BE2C (cell line): ENCODE measurements around the gene PARD3.

Experiments used
- DNase-seq: peaks from one replicate; pipeline ENCODE4 v3.0.0-alpha.2; 2020
- H3K27me3 ChIP-seq: fragments of 250-450 bp; sonication (Bioruptor Pico); 2 replicates; pipeline ENCODE4 v1.5.1; 2020; ENCODE audit warnings: mild to moderate bottlenecking
- H3K36me3 ChIP-seq: fragments of 250-450 bp; sonication (Bioruptor Pico); 2 replicates; pipeline ENCODE4 v1.5.1; 2020; ENCODE audit warnings: mild to moderate bottlenecking
- H3K4me1 ChIP-seq: fragments of 250-450 bp; sonication (Bioruptor Pico); 2 replicates; pipeline ENCODE4 v1.5.1; 2020
- H3K4me3 ChIP-seq: 2 replicates; pipeline ENCODE4 v1.5.1; 2011; ENCODE audit warnings: low read depth, low read length
- H3K9me3 ChIP-seq: fragments of 250-450 bp; sonication (Bioruptor Pico); 2 replicates; pipeline ENCODE4 v1.5.1; 2020
- CTCF ChIP-seq: IDR thresholded peaks from 2 replicates; pipeline ENCODE4 v1.5.1; 2012; ENCODE audit warnings: mild to moderate bottlenecking, low read depth, low read length

PARD3 gene

GRCh38 chr10:34200355-34200901 is 614.7 kb downstream of the PARD3 start:
- TF ChIP-seq CTCF: no peak
- DNase-seq: peak; percentile 55
- H3K9me3 ChIP-seq: no peaks in the 10 kb centered on the region
- H3K4me1 ChIP-seq: peaks cover 20% of the 10 kb centered on the region
- H3K36me3 ChIP-seq: no peaks in the 10 kb centered on the region
- H3K4me3 ChIP-seq: no peak overlapping the region
- no peaks in the 10 kb centered on the region for H3K27me3 ChIP-seq

- H3K4me1 ChIP-seq: peaks cover 27% of the 10 kb centered on the region
- H3K27me3 ChIP-seq: no peaks in the 10 kb centered on the region
- no peak for TF ChIP-seq CTCF
- no peak for DNase-seq
- H3K9me3 ChIP-seq: no peaks in the 10 kb centered on the region
- no peak overlapping the region for H3K4me3 ChIP-seq
- H3K36me3 ChIP-seq: no peaks in the 10 kb centered on the region
These were observed 616.1 kb downstream of the PARD3 start for GRCh38 chr10:34198953-34199352.

- TF ChIP-seq CTCF: no peak
- no peaks in the 10 kb centered on the region for H3K36me3 ChIP-seq
- no peak for DNase-seq
- peaks cover 31% of the 10 kb centered on the region for H3K4me1 ChIP-seq
- no peaks in the 10 kb centered on the region for H3K9me3 ChIP-seq
- no peaks in the 10 kb centered on the region for H3K27me3 ChIP-seq
- no peak overlapping the region for H3K4me3 ChIP-seq
These were observed 619.0 kb downstream of the PARD3 start for GRCh38 chr10:34196058-34196433.

GRCh38 chr10:34195364-34196057 is 619.6 kb downstream of the PARD3 start:
- H3K27me3 ChIP-seq: no peaks in the 10 kb centered on the region
- H3K9me3 ChIP-seq: no peaks in the 10 kb centered on the region
- DNase-seq: no peak
- no peak overlapping the region for H3K4me3 ChIP-seq
- H3K36me3 ChIP-seq: no peaks in the 10 kb centered on the region
- TF ChIP-seq CTCF: no peak
- H3K4me1 ChIP-seq: peaks cover 28% of the 10 kb centered on the region

- H3K36me3 ChIP-seq: no peaks in the 10 kb centered on the region
- peaks cover 17% of the 10 kb centered on the region for H3K4me1 ChIP-seq
- no peaks in the 10 kb centered on the region for H3K9me3 ChIP-seq
- H3K4me3 ChIP-seq: no peak overlapping the region
- no peaks in the 10 kb centered on the region for H3K27me3 ChIP-seq
- TF ChIP-seq CTCF: no peak
- peak; percentile 30 for DNase-seq
These were observed 621.0 kb downstream of the PARD3 start for GRCh38 chr10:34193931-34194626.

GRCh38 chr10:34192646-34193045 is 622.5 kb downstream of the PARD3 start:
- DNase-seq: no peak
- Histone ChIP-seq H3K4me1 (peaks cover 11% of the 10 kb centered on the region), H3K9me3 (no peaks in the 10 kb centered on the region), H3K27me3 (no peaks in the 10 kb centered on the region), H3K4me3 (no peak overlapping the region), H3K36me3 (no peaks in the 10 kb centered on the region)
- TF ChIP-seq CTCF: no peak
